HG02759 (cell line): ENCODE results near the gene SNAP47.

Source experiments
- ATAC-seq: cut with Tn5 transposase; IDR thresholded peaks from one replicate; pipeline ENCODE4 v1.9.1; 2021; ENCODE audit warnings: mild to moderate bottlenecking, moderate library complexity; ENCODE audit not compliant: unreplicated experiment

SNAP47 gene

GRCh38 chr1:227767401-227768124 lies 32.3 kb downstream of the SNAP47 start:
- no peak for ATAC-seq

GRCh38 chr1:227768125-227768439 lies 32.8 kb downstream of the SNAP47 start:
- ATAC-seq: no peak

- ATAC-seq: no peak
Measured at GRCh38 chr1:227768640-227769039, 33.4 kb downstream of the SNAP47 start.

- ATAC-seq: no peak
Measured at GRCh38 chr1:227769047-227769935, 34.1 kb downstream of the SNAP47 start.

GRCh38 chr1:227769936-227770494 lies 34.8 kb downstream of the SNAP47 start:
- no peak for ATAC-seq

- ATAC-seq: no peak
Measured at GRCh38 chr1:227770812-227771211, 35.6 kb downstream of the SNAP47 start.

- no peak for ATAC-seq
Measured at GRCh38 chr1:227771326-227771725, 36.1 kb downstream of the SNAP47 start.

GRCh38 chr1:227771771-227772170 lies 36.5 kb downstream of the SNAP47 start:
- ATAC-seq: no peak

GRCh38 chr1:227773558-227773957 lies 38.3 kb downstream of the SNAP47 start:
- no peak for ATAC-seq

GRCh38 chr1:227774051-227774731 lies 39.0 kb downstream of the SNAP47 start:
- no peak for ATAC-seq

- ATAC-seq: no peak
Measured at GRCh38 chr1:227774821-227775661, 39.8 kb downstream of the SNAP47 start.

GRCh38 chr1:227775841-227776240 lies 40.6 kb downstream of the SNAP47 start:
- no peak for ATAC-seq

GRCh38 chr1:227776331-227776771 lies 41.1 kb downstream of the SNAP47 start:
- no peak for ATAC-seq

- no peak for ATAC-seq
Measured at GRCh38 chr1:227777156-227777555, 41.9 kb downstream of the SNAP47 start.

- ATAC-seq: no peak
Measured at GRCh38 chr1:227777646-227778045, 42.4 kb downstream of the SNAP47 start.

- ATAC-seq: no peak
Measured at GRCh38 chr1:227778401-227778947, 43.2 kb downstream of the SNAP47 start.

GRCh38 chr1:227779021-227779441 lies 43.8 kb downstream of the SNAP47 start:
- no peak for ATAC-seq

GRCh38 chr1:227779685-227780084 lies 44.5 kb downstream of the SNAP47 start:
- no peak for ATAC-seq

GRCh38 chr1:227780101-227781044 lies 45.1 kb downstream of the SNAP47 start:
- ATAC-seq: no peak
